Esophagus muscularis mucosa (tissue), 4 donors: ENCODE measurements around the gene SLC29A3.

Source experiments
- EP300 ChIP-seq: sonication (generic); formaldehyde crosslinking; IDR thresholded peaks from one replicate; pipeline ENCODE4 v1.6.1; 2017; ENCODE audit warnings: antibody characterized with exemption
- POLR2A ChIP-seq: fragments of 450-650 bp; IDR thresholded peaks from one replicate; pipeline ENCODE4 v1.6.1; 2017; ENCODE audit warnings: antibody characterized with exemption, moderate library complexity, mild to moderate bottlenecking, low read depth
- TF ChIP-seq, protein P1 (sequence below), 3 experiments: fragments of 200-600 bp in 2 of 3; fragments of 450-650 bp in 1 of 3; sonication (generic) in 2 of 3; IDR thresholded peaks; one replicate each; pipeline ENCODE4 v1.5.1; 2017 to 2019; ENCODE audit warnings: antibody characterized with exemption in 3 of 3, mild to moderate bottlenecking in 2 of 3, moderate library complexity in 1 of 3

GRCh38 chr10:71323407-71323806, 4.3 kb downstream of the SLC29A3 start:
- TF ChIP-seq, protein P1, sequence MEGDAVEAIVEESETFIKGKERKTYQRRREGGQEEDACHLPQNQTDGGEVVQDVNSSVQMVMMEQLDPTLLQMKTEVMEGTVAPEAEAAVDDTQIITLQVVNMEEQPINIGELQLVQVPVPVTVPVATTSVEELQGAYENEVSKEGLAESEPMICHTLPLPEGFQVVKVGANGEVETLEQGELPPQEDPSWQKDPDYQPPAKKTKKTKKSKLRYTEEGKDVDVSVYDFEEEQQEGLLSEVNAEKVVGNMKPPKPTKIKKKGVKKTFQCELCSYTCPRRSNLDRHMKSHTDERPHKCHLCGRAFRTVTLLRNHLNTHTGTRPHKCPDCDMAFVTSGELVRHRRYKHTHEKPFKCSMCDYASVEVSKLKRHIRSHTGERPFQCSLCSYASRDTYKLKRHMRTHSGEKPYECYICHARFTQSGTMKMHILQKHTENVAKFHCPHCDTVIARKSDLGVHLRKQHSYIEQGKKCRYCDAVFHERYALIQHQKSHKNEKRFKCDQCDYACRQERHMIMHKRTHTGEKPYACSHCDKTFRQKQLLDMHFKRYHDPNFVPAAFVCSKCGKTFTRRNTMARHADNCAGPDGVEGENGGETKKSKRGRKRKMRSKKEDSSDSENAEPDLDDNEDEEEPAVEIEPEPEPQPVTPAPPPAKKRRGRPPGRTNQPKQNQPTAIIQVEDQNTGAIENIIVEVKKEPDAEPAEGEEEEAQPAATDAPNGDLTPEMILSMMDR (IDR thresholded peaks at IDR 0.05): no peak
- TF ChIP-seq POLR2A (no peak), EP300 (no peak)
